Measurements from ENCODE around the gene CTIF.
"Not testable (repeated sequence)": the region's sequence is repeated elsewhere in the genome, so short reads cannot be mapped to it uniquely, and the experiment has no call there.

Gene CTIF

GRCh38 chr18:48861181-48861708 lies 322.4 kb downstream of the CTIF start:
- no peak for DNase-seq

- no peak for DNase-seq
These were observed 323.3 kb downstream of the CTIF start for GRCh38 chr18:48862132-48862531.

GRCh38 chr18:48862678-48863270 lies 323.9 kb downstream of the CTIF start:
- no peak for DNase-seq

GRCh38 chr18:48863432-48864065 lies 324.7 kb downstream of the CTIF start:
- DNase-seq = no peak

GRCh38 chr18:48864876-48865275 lies 326.0 kb downstream of the CTIF start:
- no peak for DNase-seq

GRCh38 chr18:48866028-48866733 lies 327.4 kb downstream of the CTIF start:
- no peak for DNase-seq

- DNase-seq = no peak
These were observed 328.0 kb downstream of the CTIF start for GRCh38 chr18:48866856-48867255.

GRCh38 chr18:48867978-48868377 lies 329.1 kb downstream of the CTIF start:
- DNase-seq = no peak

GRCh38 chr18:48868468-48869466 lies 329.9 kb downstream of the CTIF start:
- DNase-seq = no peak

- DNase-seq = no peak
These were observed 330.8 kb downstream of the CTIF start for GRCh38 chr18:48869591-48869990.

GRCh38 chr18:48870926-48871325 lies 332.1 kb downstream of the CTIF start:
- not testable (repeated sequence) for DNase-seq

GRCh38 chr18:48871391-48872166 lies 332.7 kb downstream of the CTIF start:
- DNase-seq = no peak

- DNase-seq = no peak
These were observed 333.7 kb downstream of the CTIF start for GRCh38 chr18:48872234-48873145.

- no peak for DNase-seq
These were observed 335.4 kb downstream of the CTIF start for GRCh38 chr18:48874233-48874632.

- DNase-seq = no peak
These were observed 335.9 kb downstream of the CTIF start for GRCh38 chr18:48874701-48875162.

- no peak for DNase-seq
These were observed 336.6 kb downstream of the CTIF start for GRCh38 chr18:48875314-48875941.

GRCh38 chr18:48875942-48876511 lies 337.2 kb downstream of the CTIF start:
- no peak for DNase-seq

GRCh38 chr18:48876590-48876989 lies 337.8 kb downstream of the CTIF start:
- DNase-seq = no peak

GRCh38 chr18:48877941-48878340 lies 339.1 kb downstream of the CTIF start:
- no peak for DNase-seq

- DNase-seq = no peak
These were observed 339.6 kb downstream of the CTIF start for GRCh38 chr18:48878471-48878870.

Data from amniotic stem cell (primary cell).